Subcutaneous adipose tissue (tissue), 4 donors: ENCODE measurements around the gene SERGEF. TPM values are rescaled to one million over a fixed set of nuclear protein-coding genes. Genes with fewer than 3 reads are reported as not detected.

Source experiments
- CTCF ChIP-seq: fragments of 450-650 bp; IDR thresholded peaks from one replicate; pipeline ENCODE4 v1.5.1; 2016; ENCODE audit warnings: low read depth, mild to moderate bottlenecking, control low read depth, antibody characterized with exemption, moderate library complexity
- total RNA-seq, 4 donors: library from RNA; depleted of rRNA; stranded (reverse); fragments of >200 nt; gene quantifications; one replicate each; pipeline ENCODE4 v1.1.0, GENCODE V29; 2016

SERGEF gene
- total RNA-seq, 4 donors from 2014 or later, result 22.2 to 27.9 (median 26.1) TPM

DNA sequence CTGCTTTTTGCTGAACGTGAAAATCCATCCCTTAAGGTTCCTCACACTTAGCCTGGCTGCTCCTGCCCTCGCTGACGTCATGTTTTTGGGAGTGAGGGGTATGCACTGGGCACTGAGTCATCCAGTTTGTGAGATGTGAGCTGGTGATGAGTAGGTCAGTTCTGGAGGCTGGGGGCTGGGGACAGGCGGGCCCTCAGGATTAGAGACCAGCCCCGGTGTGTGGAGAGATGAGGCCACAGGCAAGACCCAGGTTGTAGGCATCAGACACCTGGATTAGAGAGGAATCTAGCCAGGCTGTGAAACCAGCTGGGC is 269.1 kb downstream of the SERGEF start:
- TF ChIP-seq CTCF, result no peak

GRCh38 chr11:17743026-17743807 is 269.6 kb downstream of the SERGEF start:
- TF ChIP-seq CTCF, result no peak

DNA sequence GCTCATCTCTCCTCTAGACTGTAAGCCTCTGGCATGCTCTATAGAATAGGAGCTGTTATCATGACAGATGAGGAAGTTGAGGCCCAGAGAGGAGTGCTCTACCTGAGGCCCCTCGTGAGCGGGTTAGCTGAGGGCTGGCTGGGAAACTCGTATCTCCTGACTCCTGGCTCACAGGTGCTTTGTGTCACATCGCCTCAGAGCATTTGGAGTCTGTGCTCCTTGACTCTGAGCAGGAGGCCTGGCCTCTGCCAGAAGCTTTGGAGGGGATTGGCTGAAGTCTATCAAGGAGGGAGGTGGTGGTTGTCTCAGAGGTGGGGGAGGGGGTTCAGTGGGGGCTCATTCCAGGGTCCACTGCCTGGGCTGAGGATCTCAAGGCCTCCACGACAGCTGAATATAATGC is 270.8 kb downstream of the SERGEF start:
- no peak for TF ChIP-seq CTCF

DNA sequence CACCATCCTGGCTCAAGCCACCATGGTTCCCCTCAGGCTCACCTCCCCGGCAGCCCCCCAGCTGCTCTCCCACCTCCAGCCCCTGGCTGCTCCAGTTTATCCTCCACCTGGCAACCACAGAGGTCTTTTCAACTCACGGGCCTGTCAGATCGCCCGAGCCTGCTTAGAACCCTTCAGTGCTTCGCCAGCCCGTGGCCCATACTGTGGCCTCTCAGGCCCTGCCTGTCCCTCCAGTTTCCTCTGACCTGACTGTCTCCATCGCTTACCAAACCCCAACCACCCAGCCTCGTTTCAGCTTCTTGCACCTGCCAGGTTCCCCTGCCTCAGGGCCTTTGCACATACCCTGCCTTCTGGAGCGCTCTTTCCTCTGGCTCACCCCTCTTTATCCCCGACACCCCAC is 271.4 kb downstream of the SERGEF start:
- no peak for TF ChIP-seq CTCF

- no peak for TF ChIP-seq CTCF
Measured at GRCh38 chr11:17740649-17741235, 272.1 kb downstream of the SERGEF start.

DNA sequence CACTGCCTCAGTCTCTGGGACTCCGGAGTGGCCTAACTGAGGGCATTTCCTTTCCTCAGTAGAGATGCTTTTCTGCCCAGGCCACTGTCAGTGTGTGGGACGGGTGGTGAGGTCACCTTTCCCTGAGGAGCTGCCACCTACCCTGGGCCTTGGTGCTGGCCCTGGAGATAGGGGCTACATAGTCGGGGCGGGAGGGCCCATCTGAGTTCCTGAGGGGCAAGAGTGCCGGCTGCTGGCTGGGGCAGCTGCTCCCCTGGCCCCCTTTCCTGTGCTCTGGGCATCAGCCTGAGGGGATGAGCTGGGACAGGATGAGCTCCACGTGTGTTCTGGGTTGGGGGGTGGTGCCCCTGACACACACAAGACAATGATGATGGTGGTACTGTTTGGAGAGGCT is 272.9 kb downstream of the SERGEF start:
- no peak for TF ChIP-seq CTCF

DNA sequence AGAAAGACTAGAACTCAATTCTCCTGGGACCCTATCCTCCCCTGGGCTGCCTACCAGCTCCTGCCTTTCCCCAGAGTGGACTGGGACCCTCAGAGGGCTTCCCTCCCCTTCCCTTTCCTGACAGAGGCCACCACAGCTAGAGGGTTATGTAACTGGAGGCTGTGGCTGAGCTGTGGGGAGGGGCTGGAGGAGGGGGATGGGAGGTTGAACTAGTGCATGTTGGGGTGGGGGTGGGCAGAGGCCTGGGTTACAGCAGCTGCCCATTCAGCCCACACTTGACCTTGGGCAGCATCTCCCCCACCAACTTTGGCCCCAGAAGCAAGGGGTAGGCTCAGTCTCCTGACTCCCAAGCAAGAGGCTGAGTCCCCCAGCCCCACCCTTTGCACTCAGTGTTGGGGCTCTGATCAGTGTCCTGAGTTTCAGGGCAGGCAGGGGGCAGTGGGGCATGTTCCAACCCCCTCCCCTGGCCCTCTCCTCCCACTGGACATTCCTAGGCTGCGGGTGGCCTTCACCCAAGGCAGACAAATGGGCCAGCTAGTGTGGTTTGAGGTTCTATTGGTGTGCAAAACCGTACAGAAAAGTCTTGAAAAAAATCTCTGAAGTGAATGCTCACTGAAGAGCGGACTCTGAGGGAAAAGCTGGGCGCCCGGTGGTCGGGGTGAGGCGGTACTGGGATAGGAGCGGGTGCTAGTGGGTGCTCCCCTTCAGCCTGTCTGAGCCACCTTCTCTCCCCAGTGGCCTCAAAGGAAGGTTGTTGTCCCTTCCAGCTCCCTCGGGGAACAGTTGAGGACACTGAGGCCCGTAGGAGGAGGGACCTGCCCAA is 274.5 kb downstream of the SERGEF start:
- no peak for TF ChIP-seq CTCF
